ENCODE results near the gene FRY. TPM values are rescaled to one million over a fixed set of nuclear protein-coding genes. Genes with fewer than 3 reads are reported as not detected.

FRY gene
- total and polyA plus RNA-seq, 2 of the 13 experiments (the other 11 are each of a cell fraction or from before 2014, with no cell fraction given): 8.2 to 13.1 TPM

GRCh38 chr13:32139251-32139650 is 107.7 kb downstream of the FRY start (continued):
- TF ChIP-seq, protein P1, sequence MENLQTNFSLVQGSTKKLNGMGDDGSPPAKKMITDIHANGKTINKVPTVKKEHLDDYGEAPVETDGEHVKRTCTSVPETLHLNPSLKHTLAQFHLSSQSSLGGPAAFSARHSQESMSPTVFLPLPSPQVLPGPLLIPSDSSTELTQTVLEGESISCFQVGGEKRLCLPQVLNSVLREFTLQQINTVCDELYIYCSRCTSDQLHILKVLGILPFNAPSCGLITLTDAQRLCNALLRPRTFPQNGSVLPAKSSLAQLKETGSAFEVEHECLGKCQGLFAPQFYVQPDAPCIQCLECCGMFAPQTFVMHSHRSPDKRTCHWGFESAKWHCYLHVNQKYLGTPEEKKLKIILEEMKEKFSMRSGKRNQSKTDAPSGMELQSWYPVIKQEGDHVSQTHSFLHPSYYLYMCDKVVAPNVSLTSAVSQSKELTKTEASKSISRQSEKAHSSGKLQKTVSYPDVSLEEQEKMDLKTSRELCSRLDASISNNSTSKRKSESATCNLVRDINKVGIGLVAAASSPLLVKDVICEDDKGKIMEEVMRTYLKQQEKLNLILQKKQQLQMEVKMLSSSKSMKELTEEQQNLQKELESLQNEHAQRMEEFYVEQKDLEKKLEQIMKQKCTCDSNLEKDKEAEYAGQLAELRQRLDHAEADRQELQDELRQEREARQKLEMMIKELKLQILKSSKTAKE (CRISPR knock-in tag; IDR thresholded peaks at IDR 0.05; ENCODE audit: borderline replicate concordance): peak; percentile 35; the same call in 1 of the 2 replicates
- TF ChIP-seq FOXA1 (IDR thresholded peaks at IDR 0.05) (no peak), FOXA1 (CRISPR knock-in tag; IDR thresholded peaks at IDR 0.05) (peak; percentile 91), TGIF2 (CRISPR knock-in tag; IDR thresholded peaks at IDR 0.05) (peak; percentile 48; the same call in 1 of the 2 replicates), HNF4A (CRISPR knock-in tag; IDR thresholded peaks at IDR 0.05) (peak; percentile 96), NCOA1 (CRISPR knock-in tag; IDR thresholded peaks at IDR 0.05) (no peak), ZNF607 (CRISPR knock-in tag; IDR thresholded peaks at IDR 0.05; ENCODE audit: borderline replicate concordance) (no peak), ZNF484 (CRISPR knock-in tag; IDR thresholded peaks at IDR 0.05; ENCODE audit: borderline replicate concordance, low read depth) (no peak), MAFF (IDR thresholded peaks at IDR 0.05; ENCODE audit: low read depth, low read length) (no peak), ZNF510 (CRISPR knock-in tag; IDR thresholded peaks at IDR 0.05; ENCODE audit: low read depth) (no peak), ZNF749 (CRISPR knock-in tag; IDR thresholded peaks at IDR 0.05; ENCODE audit: borderline replicate concordance) (no peak), HOMEZ (CRISPR knock-in tag; IDR thresholded peaks at IDR 0.05; ENCODE audit: low read depth) (peak; percentile 91), ZXDC (CRISPR knock-in tag; IDR thresholded peaks at IDR 0.05) (no peak), TBP (CRISPR knock-in tag; IDR thresholded peaks at IDR 0.05) (no peak), POLR2A (IDR thresholded peaks at IDR 0.05; ENCODE audit: insufficient read depth in 1 of 2, low read depth in 2 of 2, low read length in 2 of 2) (no peak), NFYB (CRISPR knock-in tag; IDR thresholded peaks at IDR 0.05) (no peak), CBX1 (IDR thresholded peaks at IDR 0.05; ENCODE audit: low read depth) (no peak), ZNF235 (CRISPR knock-in tag; IDR thresholded peaks at IDR 0.05; ENCODE audit: borderline replicate concordance) (no peak)
- TF ChIP-seq, protein P2, sequence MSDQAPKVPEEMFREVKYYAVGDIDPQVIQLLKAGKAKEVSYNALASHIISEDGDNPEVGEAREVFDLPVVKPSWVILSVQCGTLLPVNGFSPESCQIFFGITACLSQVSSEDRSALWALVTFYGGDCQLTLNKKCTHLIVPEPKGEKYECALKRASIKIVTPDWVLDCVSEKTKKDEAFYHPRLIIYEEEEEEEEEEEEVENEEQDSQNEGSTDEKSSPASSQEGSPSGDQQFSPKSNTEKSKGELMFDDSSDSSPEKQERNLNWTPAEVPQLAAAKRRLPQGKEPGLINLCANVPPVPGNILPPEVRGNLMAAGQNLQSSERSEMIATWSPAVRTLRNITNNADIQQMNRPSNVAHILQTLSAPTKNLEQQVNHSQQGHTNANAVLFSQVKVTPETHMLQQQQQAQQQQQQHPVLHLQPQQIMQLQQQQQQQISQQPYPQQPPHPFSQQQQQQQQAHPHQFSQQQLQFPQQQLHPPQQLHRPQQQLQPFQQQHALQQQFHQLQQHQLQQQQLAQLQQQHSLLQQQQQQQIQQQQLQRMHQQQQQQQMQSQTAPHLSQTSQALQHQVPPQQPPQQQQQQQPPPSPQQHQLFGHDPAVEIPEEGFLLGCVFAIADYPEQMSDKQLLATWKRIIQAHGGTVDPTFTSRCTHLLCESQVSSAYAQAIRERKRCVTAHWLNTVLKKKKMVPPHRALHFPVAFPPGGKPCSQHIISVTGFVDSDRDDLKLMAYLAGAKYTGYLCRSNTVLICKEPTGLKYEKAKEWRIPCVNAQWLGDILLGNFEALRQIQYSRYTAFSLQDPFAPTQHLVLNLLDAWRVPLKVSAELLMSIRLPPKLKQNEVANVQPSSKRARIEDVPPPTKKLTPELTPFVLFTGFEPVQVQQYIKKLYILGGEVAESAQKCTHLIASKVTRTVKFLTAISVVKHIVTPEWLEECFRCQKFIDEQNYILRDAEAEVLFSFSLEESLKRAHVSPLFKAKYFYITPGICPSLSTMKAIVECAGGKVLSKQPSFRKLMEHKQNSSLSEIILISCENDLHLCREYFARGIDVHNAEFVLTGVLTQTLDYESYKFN (CRISPR knock-in tag; conservative IDR thresholded peaks at IDR 0.05): peak; percentile 93
- TF ChIP-seq, protein P3, sequence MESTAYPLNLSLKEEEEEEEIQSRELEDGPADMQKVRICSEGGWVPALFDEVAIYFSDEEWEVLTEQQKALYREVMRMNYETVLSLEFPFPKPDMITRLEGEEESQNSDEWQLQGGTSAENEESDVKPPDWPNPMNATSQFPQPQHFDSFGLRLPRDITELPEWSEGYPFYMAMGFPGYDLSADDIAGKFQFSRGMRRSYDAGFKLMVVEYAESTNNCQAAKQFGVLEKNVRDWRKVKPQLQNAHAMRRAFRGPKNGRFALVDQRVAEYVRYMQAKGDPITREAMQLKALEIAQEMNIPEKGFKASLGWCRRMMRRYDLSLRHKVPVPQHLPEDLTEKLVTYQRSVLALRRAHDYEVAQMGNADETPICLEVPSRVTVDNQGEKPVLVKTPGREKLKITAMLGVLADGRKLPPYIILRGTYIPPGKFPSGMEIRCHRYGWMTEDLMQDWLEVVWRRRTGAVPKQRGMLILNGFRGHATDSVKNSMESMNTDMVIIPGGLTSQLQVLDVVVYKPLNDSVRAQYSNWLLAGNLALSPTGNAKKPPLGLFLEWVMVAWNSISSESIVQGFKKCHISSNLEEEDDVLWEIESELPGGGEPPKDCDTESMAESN (CRISPR knock-in tag; conservative IDR thresholded peaks at IDR 0.05): no peak

All from HepG2 (cell line).